ENCODE results near the gene ZNF438. TPM values are rescaled to one million over a fixed set of nuclear protein-coding genes. Genes with fewer than 3 reads are reported as not detected.

The ZNF438 gene
- total RNA-seq, 2 donors from 2014 or later, result 10.6 to 14.5 TPM

- no peak for ATAC-seq (ENCODE audit: insufficient number of reproducible peaks, low FRiP score, low read depth)
Observed at GRCh38 chr10:30847642-30848041, 184.0 kb downstream of the ZNF438 start.

GRCh38 chr10:30847199-30847598 lies 184.5 kb downstream of the ZNF438 start:
- Histone ChIP-seq H3K4me3 (no peak overlapping the region), H3K36me3 (no peaks in the 10 kb centered on the region), H3K27me3 (replicated peaks; ENCODE audit: insufficient read depth) (no peaks in the 10 kb centered on the region), H3K4me1 (ENCODE audit: control insufficient read depth in 1 of 2, low read depth in 2 of 2) (peaks cover 0 to 8% of the 10 kb centered on the region in 2 donors), H3K27ac (no peak overlapping the region), H3K9me3 (no peaks in the 10 kb centered on the region)
- DNase-seq (ENCODE audit: low spot score) (no peak), ATAC-seq (ENCODE audit: insufficient number of reproducible peaks, low FRiP score, low read depth) (no peak)
- TF ChIP-seq CTCF (IDR thresholded peaks at IDR 0.05), result no peak

More at GRCh38 chr10:30847642-30848041, 184.0 kb downstream of the ZNF438 start:
- no peaks in the 10 kb centered on the region for H3K9me3 ChIP-seq
- no peak overlapping the region for H3K4me3 ChIP-seq
- no peaks in the 10 kb centered on the region for H3K27me3 ChIP-seq (replicated peaks; ENCODE audit: insufficient read depth)
- TF ChIP-seq CTCF (IDR thresholded peaks at IDR 0.05), result no peak
- H3K36me3 ChIP-seq, result no peaks in the 10 kb centered on the region
- H3K27ac ChIP-seq, result no peak overlapping the region
- H3K4me1 ChIP-seq (ENCODE audit: control insufficient read depth in 1 of 2, low read depth in 2 of 2), result peaks cover 0 to 5% of the 10 kb centered on the region in 2 donors
- no peak for DNase-seq (ENCODE audit: low spot score)

- Histone ChIP-seq H3K27me3 (replicated peaks; ENCODE audit: insufficient read depth) (no peaks in the 10 kb centered on the region), H3K9me3 (no peaks in the 10 kb centered on the region), H3K4me1 (ENCODE audit: control insufficient read depth in 1 of 2, low read depth in 2 of 2) (peaks cover 0 to 12% of the 10 kb centered on the region in 2 donors), H3K4me3 (no peak overlapping the region), H3K36me3 (no peaks in the 10 kb centered on the region), H3K27ac (no peak overlapping the region)
- no peak for TF ChIP-seq CTCF (IDR thresholded peaks at IDR 0.05)
- no peak for DNase-seq (ENCODE audit: low spot score)
- no peak for ATAC-seq (ENCODE audit: insufficient number of reproducible peaks, low FRiP score, low read depth)
Observed at GRCh38 chr10:30846710-30847109, 185.0 kb downstream of the ZNF438 start.

- Histone ChIP-seq H3K4me3 (no peak overlapping the region), H3K27ac (no peak overlapping the region), H3K36me3 (no peaks in the 10 kb centered on the region), H3K9me3 (no peaks in the 10 kb centered on the region), H3K27me3 (replicated peaks; ENCODE audit: insufficient read depth) (no peaks in the 10 kb centered on the region), H3K4me1 (ENCODE audit: control insufficient read depth in 1 of 2, low read depth in 2 of 2) (peaks cover 3 to 23% of the 10 kb centered on the region in 2 donors)
- DNase-seq (ENCODE audit: low spot score), result no peak
- ATAC-seq (ENCODE audit: insufficient number of reproducible peaks, low FRiP score, low read depth), result no peak
- TF ChIP-seq CTCF (IDR thresholded peaks at IDR 0.05), result no peak
Observed at GRCh38 chr10:30842894-30843293, 188.8 kb downstream of the ZNF438 start.

- peaks cover 3 to 23% of the 10 kb centered on the region in 2 donors for H3K4me1 ChIP-seq (ENCODE audit: control insufficient read depth in 1 of 2, low read depth in 2 of 2)
- H3K9me3 ChIP-seq, result no peaks in the 10 kb centered on the region
- no peaks in the 10 kb centered on the region for H3K27me3 ChIP-seq (replicated peaks; ENCODE audit: insufficient read depth)
- ATAC-seq (ENCODE audit: insufficient number of reproducible peaks, low FRiP score, low read depth), result no peak
- no peak for TF ChIP-seq CTCF (IDR thresholded peaks at IDR 0.05)
- no peak overlapping the region for H3K27ac ChIP-seq
- no peak for DNase-seq (ENCODE audit: low spot score)
- no peak overlapping the region for H3K4me3 ChIP-seq
- no peaks in the 10 kb centered on the region for H3K36me3 ChIP-seq
Observed at GRCh38 chr10:30842185-30842584, 189.5 kb downstream of the ZNF438 start.
